Germinal center (tissue), 1 donor: ENCODE data around the gene CCDC18.
"Not testable (repeated sequence)": the region's sequence is repeated elsewhere in the genome, so short reads cannot be mapped to it uniquely, and the experiment has no call there.

Source experiments
- DNase-seq: peaks from one replicate; pipeline ENCODE4 v3.0.0; 2012; ENCODE audit warnings: mixed read lengths, low spot score

CCDC18 gene, protein sequence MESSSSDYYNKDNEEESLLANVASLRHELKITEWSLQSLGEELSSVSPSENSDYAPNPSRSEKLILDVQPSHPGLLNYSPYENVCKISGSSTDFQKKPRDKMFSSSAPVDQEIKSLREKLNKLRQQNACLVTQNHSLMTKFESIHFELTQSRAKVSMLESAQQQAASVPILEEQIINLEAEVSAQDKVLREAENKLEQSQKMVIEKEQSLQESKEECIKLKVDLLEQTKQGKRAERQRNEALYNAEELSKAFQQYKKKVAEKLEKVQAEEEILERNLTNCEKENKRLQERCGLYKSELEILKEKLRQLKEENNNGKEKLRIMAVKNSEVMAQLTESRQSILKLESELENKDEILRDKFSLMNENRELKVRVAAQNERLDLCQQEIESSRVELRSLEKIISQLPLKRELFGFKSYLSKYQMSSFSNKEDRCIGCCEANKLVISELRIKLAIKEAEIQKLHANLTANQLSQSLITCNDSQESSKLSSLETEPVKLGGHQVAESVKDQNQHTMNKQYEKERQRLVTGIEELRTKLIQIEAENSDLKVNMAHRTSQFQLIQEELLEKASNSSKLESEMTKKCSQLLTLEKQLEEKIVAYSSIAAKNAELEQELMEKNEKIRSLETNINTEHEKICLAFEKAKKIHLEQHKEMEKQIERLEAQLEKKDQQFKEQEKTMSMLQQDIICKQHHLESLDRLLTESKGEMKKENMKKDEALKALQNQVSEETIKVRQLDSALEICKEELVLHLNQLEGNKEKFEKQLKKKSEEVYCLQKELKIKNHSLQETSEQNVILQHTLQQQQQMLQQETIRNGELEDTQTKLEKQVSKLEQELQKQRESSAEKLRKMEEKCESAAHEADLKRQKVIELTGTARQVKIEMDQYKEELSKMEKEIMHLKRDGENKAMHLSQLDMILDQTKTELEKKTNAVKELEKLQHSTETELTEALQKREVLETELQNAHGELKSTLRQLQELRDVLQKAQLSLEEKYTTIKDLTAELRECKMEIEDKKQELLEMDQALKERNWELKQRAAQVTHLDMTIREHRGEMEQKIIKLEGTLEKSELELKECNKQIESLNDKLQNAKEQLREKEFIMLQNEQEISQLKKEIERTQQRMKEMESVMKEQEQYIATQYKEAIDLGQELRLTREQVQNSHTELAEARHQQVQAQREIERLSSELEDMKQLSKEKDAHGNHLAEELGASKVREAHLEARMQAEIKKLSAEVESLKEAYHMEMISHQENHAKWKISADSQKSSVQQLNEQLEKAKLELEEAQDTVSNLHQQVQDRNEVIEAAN (N-terminal part only)

DNA sequence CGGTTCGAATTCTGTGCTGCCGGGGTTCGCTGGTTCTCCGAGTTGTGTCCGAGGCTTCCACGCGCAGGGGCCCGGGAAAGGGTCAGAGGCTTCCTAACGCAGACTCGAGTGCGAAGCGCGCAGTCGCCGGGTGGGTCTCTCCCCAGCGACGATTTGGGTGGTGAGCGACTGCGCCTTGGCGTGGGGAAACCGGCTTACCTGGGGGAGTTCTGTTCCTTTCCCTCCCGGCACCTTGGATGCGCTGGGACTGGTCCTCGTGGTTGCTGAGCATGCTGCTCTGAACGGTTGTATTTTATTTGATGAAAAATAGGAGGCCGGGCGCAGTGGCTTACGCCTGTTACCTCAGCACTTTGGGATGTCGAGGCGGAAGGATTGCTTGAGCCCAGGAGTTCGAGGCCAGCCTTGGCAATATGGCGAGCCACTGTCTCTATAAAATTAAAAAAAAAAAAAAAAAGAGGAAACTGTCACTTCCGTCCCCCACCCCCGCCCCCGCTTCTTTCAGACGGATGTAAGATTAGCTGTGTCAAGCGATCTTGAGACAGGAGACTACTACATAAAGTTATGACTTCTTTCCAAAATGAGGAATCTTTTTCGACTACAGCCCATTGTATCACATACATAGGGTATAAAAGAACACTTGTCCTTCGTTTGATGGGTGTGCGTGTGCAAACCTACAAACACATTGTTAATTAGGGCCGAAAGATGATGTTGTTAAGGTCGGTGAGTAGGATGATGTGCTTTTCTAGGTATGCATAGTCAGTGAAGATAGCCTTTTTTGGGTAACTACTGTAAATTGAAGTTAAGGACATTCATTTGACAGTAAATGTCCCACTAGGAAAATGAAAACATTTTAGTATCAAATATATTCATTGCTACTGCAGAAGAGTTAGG is at the start of gene CCDC18:
Gene CCDC18 (plus strand): TSS at position 2 of the 891 bp plus-strand sequence. CDS start 2,638 bp downstream, outside the sequence.
- DNase-seq: peak; percentile 53

DNA sequence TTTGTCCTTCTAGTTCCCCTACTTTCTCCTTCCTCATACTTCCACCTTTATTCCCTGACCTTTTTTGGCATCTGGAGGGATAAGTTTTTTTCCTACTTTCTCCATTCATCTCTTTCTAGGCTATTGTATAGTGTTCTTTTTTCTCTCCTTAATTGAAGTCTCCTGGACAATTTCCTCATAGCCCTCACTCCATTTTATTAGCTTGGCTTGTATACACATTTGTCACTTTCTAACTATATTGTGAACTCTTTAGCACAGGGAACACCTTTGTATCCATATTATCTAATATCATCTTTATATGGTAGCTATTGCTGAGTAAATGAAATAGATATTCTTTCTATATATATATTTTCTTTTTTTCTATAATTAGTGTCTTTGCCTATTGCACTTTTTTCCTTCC is 47.9 kb upstream of the CCDC18 start:
- no peak for DNase-seq

DNA sequence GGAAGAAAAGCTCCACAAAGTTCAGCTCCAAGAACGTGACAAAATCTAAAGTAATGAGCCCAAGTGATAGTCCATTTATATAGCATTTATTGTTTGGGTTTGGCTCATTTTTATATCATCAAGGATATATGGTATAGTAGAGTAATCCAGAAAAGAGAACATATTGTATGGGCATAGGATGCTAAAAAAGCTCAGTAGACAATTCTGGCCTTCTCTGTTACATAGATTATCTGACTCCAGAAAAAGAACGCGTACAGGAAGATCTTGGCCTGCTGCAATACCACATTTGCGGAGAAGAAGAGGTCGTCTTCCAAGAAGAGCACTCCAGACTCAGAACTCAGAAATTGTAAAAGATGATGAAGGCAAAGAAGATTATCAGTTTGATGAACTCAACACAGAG is 44.1 kb upstream of the CCDC18 start:
- no peak for DNase-seq

DNA sequence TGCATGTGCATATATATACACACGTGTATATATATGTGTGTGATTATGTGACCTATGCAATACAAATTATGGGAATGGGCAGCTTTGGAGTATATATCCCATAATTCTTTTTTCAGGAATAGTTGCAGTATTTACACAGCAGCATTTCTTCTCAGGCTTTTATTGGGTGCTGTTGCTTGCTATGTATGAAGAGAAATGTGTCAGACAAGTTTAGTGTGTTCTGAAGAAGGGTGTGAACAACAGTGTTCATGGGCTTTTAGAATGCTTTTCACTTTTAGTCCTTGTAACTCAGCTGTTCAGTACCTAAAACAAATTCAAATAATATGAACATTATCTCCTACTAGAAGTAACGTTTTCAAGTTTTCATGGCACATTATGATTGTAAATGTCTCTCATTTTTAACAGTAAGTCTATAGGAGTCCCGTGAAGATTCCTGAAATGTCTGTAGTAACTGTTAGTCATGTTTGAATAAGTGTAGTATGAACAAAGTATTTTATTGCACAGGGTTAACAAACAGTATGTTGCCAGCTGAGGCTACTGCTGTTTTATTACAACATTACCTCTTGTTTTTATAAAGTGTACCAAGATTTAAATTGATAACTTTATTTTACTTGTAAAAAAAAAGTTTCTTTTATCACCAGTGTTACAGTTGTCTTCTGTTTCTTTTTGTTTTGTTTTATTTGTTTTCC is 42.8 kb upstream of the CCDC18 start:
- no peak for DNase-seq

DNA sequence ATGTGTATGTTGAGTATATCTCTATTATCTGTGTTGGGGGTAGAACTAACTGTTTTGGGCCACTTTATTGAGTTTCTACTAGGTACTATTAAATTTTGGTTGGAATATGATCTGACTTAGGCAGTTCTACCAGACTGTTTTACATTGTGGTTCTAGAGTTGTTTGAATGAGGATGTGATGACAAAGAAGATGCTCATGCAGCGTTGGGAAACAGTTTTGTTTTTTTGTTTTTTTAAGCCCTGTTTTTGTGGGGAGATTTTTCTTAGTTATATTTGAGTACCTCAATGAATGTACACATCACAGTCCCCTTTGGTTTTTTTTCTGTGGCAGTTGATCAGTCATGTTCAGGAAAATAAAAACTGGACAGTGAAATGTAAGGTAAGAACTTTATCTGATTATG is 40.4 kb upstream of the CCDC18 start:
- DNase-seq: no peak

DNA sequence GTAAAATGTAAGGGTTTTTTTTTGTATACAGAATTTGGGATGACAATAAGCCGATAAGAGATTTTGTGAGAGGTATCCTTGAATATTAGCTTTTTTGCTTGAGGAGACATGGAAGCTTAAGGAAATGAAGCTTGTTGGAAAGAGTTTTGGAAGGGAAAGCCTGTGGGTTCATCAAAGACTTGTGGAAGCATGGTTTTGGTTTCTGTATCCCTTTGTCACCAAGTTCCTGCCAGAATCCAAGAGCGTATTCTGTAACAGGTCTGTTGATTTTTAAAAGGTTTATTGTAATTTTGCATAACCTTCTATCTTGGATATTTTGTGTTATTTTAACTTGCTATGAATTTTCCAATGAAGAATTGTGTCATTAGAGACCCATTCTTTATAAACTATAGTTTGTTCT is 38.4 kb upstream of the CCDC18 start:
- no peak for DNase-seq

DNA sequence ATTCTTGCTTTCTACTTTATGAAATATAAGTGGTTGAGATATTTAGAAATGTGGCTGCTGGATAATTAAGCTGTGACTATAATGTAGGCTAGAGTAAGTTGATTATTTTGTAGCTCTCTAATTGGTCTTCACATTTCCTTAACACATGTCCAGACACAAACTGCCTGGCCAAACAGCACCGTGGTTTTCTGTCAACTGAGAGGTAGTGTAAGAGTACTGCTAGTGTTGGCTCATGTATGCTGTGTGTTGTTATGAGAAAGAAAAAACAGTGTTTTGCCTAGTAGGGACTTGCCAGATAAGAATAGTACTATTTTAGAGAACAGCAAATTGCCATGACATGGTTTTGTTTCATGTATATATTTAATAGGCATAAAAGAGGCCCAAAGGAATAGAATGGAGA is 37.4 kb upstream of the CCDC18 start:
- DNase-seq: no peak

DNA sequence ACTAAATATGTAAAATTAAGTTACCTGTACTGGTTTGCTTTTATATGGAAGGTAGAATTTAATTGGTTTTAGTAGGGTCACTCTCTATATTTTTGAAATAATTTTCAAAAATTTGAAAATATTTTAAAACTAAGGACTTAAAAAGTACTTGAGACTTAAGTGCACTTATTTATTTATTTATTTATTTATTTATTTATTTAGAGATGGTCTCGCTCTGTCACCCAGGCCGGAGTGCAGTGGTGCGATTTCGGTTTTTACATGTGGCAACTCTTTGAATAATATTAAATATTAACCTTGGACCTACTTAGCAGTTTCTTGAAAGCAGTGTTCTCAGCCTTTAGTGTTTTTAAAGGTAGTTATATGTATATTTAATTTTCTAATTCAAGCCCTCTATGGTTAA is 36.8 kb upstream of the CCDC18 start:
- DNase-seq: no peak

DNA sequence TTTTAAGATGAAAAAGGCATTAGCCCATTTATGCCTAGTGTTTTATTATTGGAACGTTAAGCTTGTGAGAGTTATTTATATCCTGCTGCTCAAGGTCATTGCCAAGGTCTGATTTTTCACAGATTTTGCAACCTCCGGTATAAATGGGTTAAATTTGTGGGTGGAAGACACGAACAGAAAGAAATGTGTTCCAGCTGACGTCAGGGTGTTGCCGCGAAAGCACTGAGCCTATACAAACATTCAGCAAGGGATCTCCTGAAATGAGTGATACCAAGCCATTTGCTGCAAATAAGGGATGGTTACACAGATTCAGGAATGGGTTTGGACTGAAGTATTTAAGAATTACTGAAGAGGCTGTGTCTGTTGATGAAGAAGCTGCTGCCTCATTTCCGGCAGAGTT is 32.5 kb upstream of the CCDC18 start:
- DNase-seq: no peak

DNA sequence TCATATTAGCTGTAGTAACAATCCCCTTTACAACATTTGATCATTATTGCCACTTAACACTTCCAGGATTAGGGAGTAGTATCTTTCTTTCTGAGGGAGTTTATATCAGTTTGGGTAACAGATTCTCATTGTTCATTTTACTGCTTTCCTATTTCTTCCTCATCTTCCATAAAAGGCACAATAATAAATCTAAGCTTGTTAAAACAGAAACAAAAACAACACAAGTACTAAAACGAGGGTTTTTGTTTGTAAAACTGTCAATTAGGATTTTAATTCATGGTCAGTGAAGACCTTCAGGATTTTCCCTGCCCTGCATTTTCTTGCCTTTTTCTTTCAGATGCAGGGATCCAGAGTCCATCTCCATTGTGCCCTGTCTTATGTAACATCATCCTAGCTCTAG is 29.8 kb upstream of the CCDC18 start:
- DNase-seq: no peak

DNA sequence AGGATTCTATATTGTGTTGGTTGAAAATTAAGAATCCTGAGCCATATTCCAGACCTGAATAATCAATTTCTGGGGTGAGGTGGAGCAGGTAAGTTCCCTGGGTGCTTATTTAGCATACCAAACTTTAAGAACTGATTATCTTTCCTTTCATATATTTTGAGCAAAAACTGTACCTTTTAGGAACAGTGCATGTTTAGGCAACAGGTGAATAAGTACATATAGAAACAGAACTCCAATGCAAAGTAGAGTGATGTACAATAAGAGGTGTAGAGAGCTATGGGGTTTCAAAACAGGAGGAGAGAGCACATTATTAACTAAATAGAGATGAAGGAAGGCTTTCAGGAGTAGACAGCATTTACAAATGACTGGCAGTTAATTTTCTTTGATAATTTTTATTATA is 29.1 kb upstream of the CCDC18 start:
- no peak for DNase-seq

DNA sequence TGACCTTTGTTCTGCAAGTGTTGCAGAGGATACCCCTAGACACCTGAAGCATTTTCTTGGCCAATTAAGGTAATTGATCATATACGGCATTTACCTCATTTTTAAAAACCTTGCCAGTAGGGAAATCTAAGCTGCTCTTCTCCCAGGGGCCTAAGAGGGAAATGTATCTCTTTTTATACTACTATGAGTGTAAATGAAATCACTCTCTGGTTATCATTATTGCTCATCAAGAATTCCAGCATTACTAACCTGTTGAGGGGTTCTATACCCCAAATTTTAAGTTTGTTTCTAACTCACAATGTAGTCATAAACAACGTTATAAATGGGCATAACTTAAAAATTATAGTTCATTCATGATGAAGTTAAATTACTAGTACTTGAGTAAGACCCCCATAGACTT is 27.7 kb upstream of the CCDC18 start:
- no peak for DNase-seq

DNA sequence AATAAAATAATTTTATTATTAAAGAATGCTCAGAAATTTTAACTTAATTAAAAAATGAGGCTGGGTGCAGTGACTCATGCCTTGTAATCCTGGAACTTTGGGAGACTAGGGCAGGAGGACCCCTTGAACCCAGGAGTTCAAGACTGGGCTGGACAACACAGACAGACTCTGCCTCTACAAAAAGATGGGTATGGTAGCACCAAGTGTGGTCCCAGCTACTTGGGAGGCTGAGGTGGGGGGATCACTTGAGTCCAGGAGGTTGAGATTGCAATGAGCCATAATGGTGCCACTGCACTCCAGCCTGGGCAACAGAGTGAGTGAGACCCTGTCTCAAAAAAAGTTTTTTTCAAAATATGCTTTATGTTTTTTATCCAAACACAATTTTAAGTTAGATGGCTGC is 25.6 kb upstream of the CCDC18 start:
- DNase-seq: no peak

DNA sequence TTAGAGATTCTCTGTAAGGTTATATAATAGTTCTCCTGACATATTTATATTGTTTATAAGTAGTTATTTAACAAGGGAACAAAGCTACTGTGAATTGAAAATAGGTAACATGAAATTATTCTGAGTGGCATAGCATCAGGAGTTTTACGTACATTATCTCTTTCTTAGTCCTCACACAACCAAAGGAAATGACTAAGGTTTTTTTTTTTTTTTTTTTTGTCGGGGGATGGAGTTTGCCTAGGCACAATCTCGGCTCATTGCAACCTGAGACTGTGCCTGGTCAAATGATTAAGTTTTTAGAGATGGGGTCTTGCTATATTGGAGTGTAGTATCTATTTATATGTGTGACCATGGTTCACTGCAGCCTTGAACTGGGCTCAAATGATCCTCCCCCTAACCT is 25.2 kb upstream of the CCDC18 start:
- DNase-seq: no peak

DNA sequence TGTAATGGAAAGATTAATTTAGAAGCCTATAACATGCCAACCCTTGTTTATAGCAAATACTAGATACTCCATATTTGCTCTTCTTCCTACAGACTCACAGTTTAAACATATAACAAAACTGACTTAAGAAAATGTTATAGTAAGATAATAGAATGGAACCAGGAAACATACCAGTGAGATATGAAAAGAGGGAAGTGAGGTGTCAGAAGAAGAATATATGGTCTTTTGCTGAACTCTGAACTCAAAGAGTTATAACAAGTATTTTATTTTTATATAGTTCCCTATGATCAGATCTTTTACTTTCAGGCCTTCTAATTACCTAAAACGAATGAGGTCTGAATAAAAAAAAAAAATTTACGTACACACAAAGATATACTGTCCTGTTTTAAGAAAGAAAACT is 21.2 kb upstream of the CCDC18 start:
- no peak for DNase-seq

DNA sequence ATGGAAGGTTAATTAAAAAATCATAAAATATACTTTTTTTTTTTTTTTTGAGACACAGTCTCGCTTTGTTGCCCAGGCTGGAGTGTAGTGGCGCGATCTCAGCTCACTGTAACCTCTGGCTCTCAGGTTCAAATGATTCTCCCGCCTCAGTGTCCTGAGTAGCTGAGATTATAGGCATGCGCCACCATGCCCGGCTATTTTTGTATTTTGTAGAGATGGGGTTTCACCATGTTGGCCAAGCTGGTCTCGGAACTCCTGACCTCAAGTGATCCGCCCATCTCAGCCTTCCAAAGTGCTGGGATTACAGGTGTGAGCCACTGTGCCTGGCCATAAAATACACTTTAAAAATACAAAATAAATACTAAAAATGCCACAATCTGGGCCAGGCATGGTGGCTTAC is 17.2 kb upstream of the CCDC18 start:
- DNase-seq: not testable (repeated sequence)

DNA sequence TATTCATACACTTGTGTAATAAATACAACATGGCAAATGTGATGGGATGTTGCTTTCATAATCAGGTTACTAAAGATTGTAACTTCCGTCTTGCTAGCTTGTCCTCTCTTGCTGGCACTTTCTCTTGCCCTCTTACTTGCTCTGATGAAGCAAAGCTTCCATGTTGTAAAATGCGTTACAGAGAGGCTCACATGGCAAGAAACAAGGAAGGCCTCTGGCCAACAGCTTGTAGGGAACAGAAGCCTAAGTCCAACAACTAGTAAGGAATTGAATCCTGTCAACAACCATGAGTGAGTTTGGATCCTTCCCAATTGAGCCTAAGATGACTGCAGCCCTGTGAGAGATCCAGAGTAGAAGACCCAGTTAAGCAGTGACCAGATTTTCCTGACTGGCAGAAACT is 15.7 kb upstream of the CCDC18 start:
- no peak for DNase-seq

DNA sequence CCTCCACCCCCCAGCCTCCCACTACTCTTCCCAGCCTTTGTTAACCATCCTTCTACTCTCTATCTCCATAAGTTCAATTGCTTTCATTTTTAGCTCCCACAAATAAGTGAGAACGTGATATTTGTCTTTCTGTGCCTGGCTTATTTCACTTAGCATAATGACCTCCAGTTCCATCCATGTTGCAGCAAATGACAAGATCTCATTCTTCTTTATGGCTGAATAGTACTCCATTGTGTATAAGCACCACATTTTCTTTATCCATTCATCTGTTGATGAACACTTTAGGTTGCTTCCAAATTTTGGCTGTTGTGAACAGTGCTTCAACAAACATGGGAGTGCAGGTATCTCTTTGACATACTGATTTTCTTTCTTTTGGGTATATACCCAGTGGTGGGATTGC is 14.6 kb upstream of the CCDC18 start:
- not testable (repeated sequence) for DNase-seq

DNA sequence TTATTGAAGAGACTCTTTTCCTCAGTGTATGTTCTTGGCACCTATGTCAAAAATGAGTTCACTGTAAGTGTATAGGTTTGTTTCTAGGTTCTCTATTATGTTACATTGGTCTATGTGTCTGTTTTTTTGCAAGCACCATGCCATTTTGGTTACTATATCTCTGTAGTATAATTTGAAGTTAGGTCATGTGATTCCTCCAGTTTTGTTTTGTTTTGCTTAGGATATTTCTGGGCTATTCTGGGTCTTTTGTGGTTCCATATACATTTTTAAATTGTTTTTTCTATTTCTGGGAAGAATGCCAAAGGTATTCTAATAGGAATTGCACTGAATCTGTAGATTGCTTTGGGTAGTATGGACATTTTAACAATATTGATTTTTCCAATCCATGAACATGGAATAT is 13.5 kb upstream of the CCDC18 start:
- no peak for DNase-seq

DNA sequence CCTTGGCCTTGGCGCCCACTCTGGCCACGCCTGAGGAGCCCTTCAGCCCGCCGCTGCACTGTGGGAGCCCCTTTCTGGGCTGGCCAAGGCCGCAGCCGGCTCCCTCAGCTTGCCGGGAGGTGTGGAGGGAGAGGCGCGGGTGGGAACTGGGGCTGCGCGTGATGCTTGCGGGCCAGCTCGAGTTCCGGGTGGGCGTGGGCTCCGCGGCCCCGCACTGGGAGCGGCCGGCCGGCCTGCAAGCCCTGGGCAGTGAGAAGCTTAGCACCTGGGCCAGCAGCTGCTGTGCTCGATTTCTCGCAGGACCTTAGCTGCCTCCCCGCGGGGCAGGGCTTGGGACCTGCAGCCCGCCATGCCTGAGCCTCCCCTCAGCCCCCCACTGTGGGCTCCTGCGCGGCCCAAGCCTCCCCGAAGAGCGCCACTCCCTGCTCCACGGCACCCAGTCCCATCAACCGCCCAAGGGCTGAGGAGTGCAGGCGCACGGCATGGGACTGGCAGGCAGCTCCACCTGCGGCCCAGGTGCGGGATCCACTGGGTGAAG is 10.3 kb upstream of the CCDC18 start:
- DNase-seq: not testable (repeated sequence)
